Measurements from ENCODE around the gene GLIPR1.
A peak's percentile ranks its signal among the peaks of the same experiment; 100 is the strongest.
"Not testable (repeated sequence)": the region's sequence is repeated elsewhere in the genome, so short reads cannot be mapped to it uniquely, and the experiment has no call there.

The GLIPR1 gene

GRCh38 chr12:75476071-75476470 lies 4.5 kb upstream of the GLIPR1 start:
- no peak for DNase-seq

GRCh38 chr12:75477137-75477536 lies 3.4 kb upstream of the GLIPR1 start:
- DNase-seq: no peak

GRCh38 chr12:75478116-75478794 lies 2.3 kb upstream of the GLIPR1 start:
- DNase-seq: no peak

- no peak for DNase-seq
These were observed 543 bp upstream of the GLIPR1 start for GRCh38 chr12:75479963-75480461.

- no peak for DNase-seq
These were observed 604 bp downstream of the GLIPR1 start for GRCh38 chr12:75481013-75481705.

GRCh38 chr12:75481774-75482173 lies 1.2 kb downstream of the GLIPR1 start:
- no peak for DNase-seq

- no peak for DNase-seq
These were observed 2.1 kb downstream of the GLIPR1 start for GRCh38 chr12:75482646-75483045.

- no peak for DNase-seq
These were observed 2.9 kb downstream of the GLIPR1 start for GRCh38 chr12:75483431-75483830.

GRCh38 chr12:75484450-75484849 lies 3.9 kb downstream of the GLIPR1 start:
- DNase-seq: not testable (repeated sequence)

- no peak for DNase-seq
These were observed 6.8 kb downstream of the GLIPR1 start for GRCh38 chr12:75487308-75487707.

- DNase-seq: no peak
These were observed 8.0 kb downstream of the GLIPR1 start for GRCh38 chr12:75488553-75488952.

GRCh38 chr12:75489187-75489586 lies 8.6 kb downstream of the GLIPR1 start:
- no peak for DNase-seq

GRCh38 chr12:75489613-75490210 lies 9.2 kb downstream of the GLIPR1 start:
- no peak for DNase-seq

- DNase-seq: no peak
These were observed 10.6 kb downstream of the GLIPR1 start for GRCh38 chr12:75491169-75491568.

- no peak for DNase-seq
These were observed 22.9 kb downstream of the GLIPR1 start for GRCh38 chr12:75503459-75503858.

GRCh38 chr12:75503866-75504265 lies 23.3 kb downstream of the GLIPR1 start:
- DNase-seq: no peak

GRCh38 chr12:75505706-75506312 lies 25.3 kb downstream of the GLIPR1 start:
- DNase-seq: no peak

GRCh38 chr12:75507086-75507485 lies 26.5 kb downstream of the GLIPR1 start:
- no peak for DNase-seq

GRCh38 chr12:75508159-75508558 lies 27.6 kb downstream of the GLIPR1 start:
- DNase-seq: no peak

GRCh38 chr12:75509621-75510020 lies 29.1 kb downstream of the GLIPR1 start:
- no peak for DNase-seq

- peak; percentile 87 for DNase-seq
These were observed 30.8 kb downstream of the GLIPR1 start, which contains the start of gene KRR1 for GRCh38 chr12:75511116-75512048. KRR1 (minus strand) TSS chr12:75511609; CDS start chr12:75511597, 12 bp downstream.

- DNase-seq: not testable (repeated sequence)
These were observed 40.7 kb downstream of the GLIPR1 start for GRCh38 chr12:75521224-75521623.

Data from activated CD8-positive, alpha-beta memory T cell treated with anti-CD3 and anti-CD28 coated beads, Interleukin-2, amount 50 U/mL, for 48 hours (primary cell).